Parathyroid adenoma (tissue), 2 donors: Measurements from ENCODE around the gene GLP1R.

Source experiments
- H2AFZ ChIP-seq: fragments of 300-600 bp; sonication (generic); one replicate; pipeline ENCODE4 v1.7.0; 2017; ENCODE audit warnings: antibody characterized with exemption, mild to moderate bottlenecking
- H3K27ac ChIP-seq: fragments of 300-600 bp; sonication (generic); one replicate; pipeline ENCODE4 v1.7.0; 2017
- H3K27me3 ChIP-seq: fragments of 300-600 bp; sonication (generic); one replicate; pipeline ENCODE4 v1.7.0; 2017; ENCODE audit warnings: low read length; ENCODE audit not compliant: control insufficient read depth, insufficient read depth
- H3K36me3 ChIP-seq: fragments of 300-600 bp; sonication (generic); one replicate; pipeline ENCODE4 v1.7.0; 2017; ENCODE audit warnings: low read length; ENCODE audit not compliant: control insufficient read depth, insufficient read depth
- H3K4me1 ChIP-seq: fragments of 300-600 bp; sonication (generic); one replicate; pipeline ENCODE4 v1.7.0; 2017; ENCODE audit warnings: control low read depth
- H3K4me2 ChIP-seq: fragments of 300-600 bp; sonication (generic); one replicate; pipeline ENCODE4 v1.7.0; 2017; ENCODE audit warnings: low read length
- H3K4me3 ChIP-seq: fragments of 300-600 bp; sonication (generic); one replicate; pipeline ENCODE4 v1.7.0; 2017; ENCODE audit warnings: low read depth, low read length
- H3K79me2 ChIP-seq: fragments of 300-600 bp; sonication (generic); one replicate; pipeline ENCODE4 v1.7.0; 2017; ENCODE audit warnings: control low read depth
- H3K9ac ChIP-seq: fragments of 300-600 bp; sonication (generic); one replicate; pipeline ENCODE4 v1.7.0; 2017; ENCODE audit warnings: mild to moderate bottlenecking
- H3K9me3 ChIP-seq: fragments of 300-600 bp; sonication (generic); one replicate; pipeline ENCODE4 v1.7.0; 2017; ENCODE audit warnings: low read length; ENCODE audit not compliant: control insufficient read depth
- CTCF ChIP-seq: fragments of 300-600 bp; sonication (generic); IDR thresholded peaks from one replicate; pipeline ENCODE4 v1.7.0; 2017; ENCODE audit warnings: antibody characterized with exemption, mild to moderate bottlenecking
- donor health status: primary hyperparathyroidism.

Gene GLP1R

GRCh38 chr6:39086294-39086693 is 37.7 kb downstream of the GLP1R start:
- no peak overlapping the region for H3K9ac ChIP-seq
- no peak overlapping the region for H2AFZ ChIP-seq

GRCh38 chr6:39086711-39087110 is 38.1 kb downstream of the GLP1R start:
- Histone ChIP-seq H3K27ac (no peak overlapping the region), H3K27me3 (no peaks in the 10 kb centered on the region), H3K9ac (no peak overlapping the region), H3K36me3 (no peaks in the 10 kb centered on the region), H3K4me1 (no peaks in the 10 kb centered on the region), H3K4me3 (no peak overlapping the region), H2AFZ (no peak overlapping the region), H3K79me2 (no peaks in the 10 kb centered on the region), H3K9me3 (no peaks in the 10 kb centered on the region), H3K4me2 (no peak overlapping the region)
- no peak for TF ChIP-seq CTCF

More at GRCh38 chr6:39086294-39086693, 37.7 kb downstream of the GLP1R start:
- Histone ChIP-seq H3K36me3 (no peaks in the 10 kb centered on the region), H3K9me3 (no peaks in the 10 kb centered on the region), H3K27ac (no peak overlapping the region), H3K79me2 (no peaks in the 10 kb centered on the region), H3K27me3 (no peaks in the 10 kb centered on the region), H3K4me1 (no peaks in the 10 kb centered on the region), H3K4me3 (no peak overlapping the region), H3K4me2 (no peak overlapping the region)
- TF ChIP-seq CTCF: no peak

- TF ChIP-seq CTCF: no peak
- H3K9me3 ChIP-seq: no peaks in the 10 kb centered on the region
- no peaks in the 10 kb centered on the region for H3K4me1 ChIP-seq
- no peaks in the 10 kb centered on the region for H3K27me3 ChIP-seq
- no peaks in the 10 kb centered on the region for H3K79me2 ChIP-seq
- no peak overlapping the region for H3K4me2 ChIP-seq
- no peaks in the 10 kb centered on the region for H3K36me3 ChIP-seq
- no peak overlapping the region for H2AFZ ChIP-seq
- no peak overlapping the region for H3K4me3 ChIP-seq
- no peak overlapping the region for H3K9ac ChIP-seq
- no peak overlapping the region for H3K27ac ChIP-seq
Measured at GRCh38 chr6:39087197-39087596, 38.6 kb downstream of the GLP1R start.

DNA sequence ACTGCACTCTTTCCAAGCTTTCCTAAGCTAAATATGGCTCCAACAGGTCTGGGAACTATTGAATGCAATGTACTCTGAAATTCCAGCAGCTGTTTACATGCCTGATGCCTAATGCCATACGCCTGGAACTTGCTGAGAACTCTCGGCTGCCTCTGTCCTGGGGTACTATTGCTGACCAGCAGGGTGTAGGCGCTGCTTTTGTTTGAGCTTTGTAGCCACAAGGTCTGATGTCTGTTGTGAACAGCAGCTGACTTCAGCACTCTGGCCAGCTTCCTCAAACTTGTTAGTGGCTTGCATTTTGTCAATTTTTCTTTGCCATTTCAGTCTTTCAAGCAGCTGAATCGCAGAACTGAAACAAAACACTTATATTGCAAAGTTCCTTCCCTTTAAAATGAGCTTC is 39.8 kb downstream of the GLP1R start:
- Histone ChIP-seq H3K27me3 (no peaks in the 10 kb centered on the region), H3K4me1 (no peaks in the 10 kb centered on the region), H2AFZ (no peak overlapping the region), H3K79me2 (no peaks in the 10 kb centered on the region), H3K9ac (no peak overlapping the region), H3K9me3 (no peaks in the 10 kb centered on the region), H3K27ac (no peak overlapping the region), H3K36me3 (no peaks in the 10 kb centered on the region), H3K4me2 (no peak overlapping the region), H3K4me3 (no peak overlapping the region)
- TF ChIP-seq CTCF: peak; percentile 21

- no peaks in the 10 kb centered on the region for H3K79me2 ChIP-seq
- no peak overlapping the region for H2AFZ ChIP-seq
Measured at GRCh38 chr6:39090036-39090435, 41.5 kb downstream of the GLP1R start.

More at GRCh38 chr6:39090036-39090435, 41.5 kb downstream of the GLP1R start:
- H3K36me3 ChIP-seq: no peaks in the 10 kb centered on the region
- no peak overlapping the region for H3K27ac ChIP-seq
- no peak overlapping the region for H3K4me3 ChIP-seq
- no peak overlapping the region for H3K9ac ChIP-seq
- TF ChIP-seq CTCF: no peak
- no peaks in the 10 kb centered on the region for H3K4me1 ChIP-seq
- no peak overlapping the region for H3K4me2 ChIP-seq
- no peaks in the 10 kb centered on the region for H3K27me3 ChIP-seq
- H3K9me3 ChIP-seq: no peaks in the 10 kb centered on the region
